DOHH2 (cell line): ENCODE results near the gene TCHHL1.
A peak's percentile ranks its signal among the peaks of the same experiment; 100 is the strongest.

Experiments used
- H3F3A ChIP-seq: fragments of 200-600 bp; sonication (generic), shearing (Covaris generic); 2 replicates; pipeline ENCODE4 v1.6.0; 2016; ENCODE audit warnings: antibody characterized with exemption, mild to moderate bottlenecking; ENCODE audit not compliant: control insufficient read depth, insufficient read depth
- H3K27ac ChIP-seq: fragments of 200-600 bp; sonication (generic); 2 replicates; pipeline ENCODE4 v1.5.1; 2014; ENCODE audit warnings: low read depth, mild to moderate bottlenecking, low read length, moderate library complexity
- H3K27me3 ChIP-seq: fragments of 200-600 bp; sonication (generic); 2 replicates; pipeline ENCODE4 v1.6.1; 2014; ENCODE audit warnings: mild to moderate bottlenecking, low read length, mixed read lengths; ENCODE audit not compliant: control insufficient read depth
- H3K36me3 ChIP-seq: fragments of 200-600 bp; sonication (generic); 2 replicates; pipeline ENCODE4 v1.6.1; 2014; ENCODE audit warnings: mild to moderate bottlenecking, low read length, moderate library complexity, mixed read lengths; ENCODE audit not compliant: control insufficient read depth
- H3K4me1 ChIP-seq: fragments of 200-600 bp; sonication (generic); 2 replicates; pipeline ENCODE4 v1.6.1; 2014; ENCODE audit warnings: mild to moderate bottlenecking, low read length, mixed read lengths; ENCODE audit not compliant: control insufficient read depth
- H3K4me2 ChIP-seq: fragments of 200-600 bp; sonication (generic); 2 replicates; pipeline ENCODE4 v1.6.0; 2014; ENCODE audit warnings: mild to moderate bottlenecking, low read length, moderate library complexity
- H3K4me3 ChIP-seq: fragments of 200-600 bp; sonication (generic); 2 replicates; pipeline ENCODE4 v1.5.1; 2014; ENCODE audit warnings: mild to moderate bottlenecking, low read length, mixed read lengths
- H3K79me2 ChIP-seq: fragments of 200-600 bp; sonication (generic); 2 replicates; pipeline ENCODE4 v1.6.1; 2014; ENCODE audit warnings: mild to moderate bottlenecking, low read length, mixed read lengths; ENCODE audit not compliant: control insufficient read depth
- H3K9me2 ChIP-seq: fragments of 200-600 bp; sonication (generic); replicated peaks from 2 replicates; pipeline ENCODE4 v1.6.1; 2014; ENCODE audit warnings: mild to moderate bottlenecking, low read length, mixed read lengths; ENCODE audit not compliant: control insufficient read depth
- H3K9me3 ChIP-seq: fragments of 200-600 bp; sonication (generic); 2 replicates; pipeline ENCODE4 v1.6.1; 2014; ENCODE audit warnings: antibody characterized with exemption, low read length, mixed read lengths; ENCODE audit not compliant: control insufficient read depth, insufficient read depth
- H4K20me1 ChIP-seq: fragments of 200-600 bp; sonication (generic); 2 replicates; pipeline ENCODE4 v1.6.0; 2014; ENCODE audit warnings: low read depth, mild to moderate bottlenecking, antibody characterized with exemption, low read length, moderate library complexity; ENCODE audit not compliant: control insufficient read depth, insufficient read depth
- EZH2phosphoT487 ChIP-seq: fragments of 200-600 bp; sonication (generic); IDR thresholded peaks from 2 replicates; pipeline ENCODE4 v1.6.1; 2017; ENCODE audit warnings: borderline replicate concordance, mild to moderate bottlenecking, antibody characterized with exemption, low read length, moderate library complexity, mixed read lengths
- TF ChIP-seq, protein P1 (sequence below): fragments of 200-600 bp; sonication (generic); IDR thresholded peaks from one replicate; pipeline ENCODE4 v1.5.1; 2014; ENCODE audit warnings: antibody characterized with exemption, mild to moderate bottlenecking, low read depth, low read length; ENCODE audit not compliant: poor library complexity, severe bottlenecking

Gene TCHHL1

DNA sequence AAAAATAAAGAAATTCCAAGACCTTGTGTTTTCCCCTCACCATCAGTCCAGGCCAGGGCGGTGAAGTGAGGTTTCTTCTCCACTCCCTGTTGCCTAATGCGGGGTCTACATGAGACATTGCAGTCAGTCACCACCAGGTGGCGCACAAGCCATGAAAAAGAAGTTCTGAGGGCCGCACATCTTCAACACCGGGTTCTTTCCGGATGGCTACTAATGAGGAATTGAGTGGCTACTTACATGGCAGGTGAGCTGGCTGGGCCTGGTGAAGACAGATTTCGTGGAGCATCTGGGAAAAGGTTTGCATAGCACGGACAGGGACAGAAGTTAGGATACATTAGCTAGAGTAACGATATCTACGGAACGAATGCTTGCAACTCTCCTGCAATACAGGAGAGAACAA is 36.3 kb downstream of the TCHHL1 start:
- Histone ChIP-seq H3K9me3 (no peaks in the 10 kb centered on the region), H3K36me3 (no peaks in the 10 kb centered on the region), H3K27ac (no peak overlapping the region), H3K4me1 (peaks cover 11% of the 10 kb centered on the region), H3K27me3 (peaks cover 28% of the 10 kb centered on the region), H3K4me3 (no peak overlapping the region), H4K20me1 (no peaks in the 10 kb centered on the region), H3K9me2 (no peaks in the 10 kb centered on the region), H3K79me2 (no peaks in the 10 kb centered on the region; the same call in 1 of the 2 replicates), H3F3A (peaks cover 6% of the 10 kb centered on the region), H3K4me2 (no peak overlapping the region)
- TF ChIP-seq, protein P1, sequence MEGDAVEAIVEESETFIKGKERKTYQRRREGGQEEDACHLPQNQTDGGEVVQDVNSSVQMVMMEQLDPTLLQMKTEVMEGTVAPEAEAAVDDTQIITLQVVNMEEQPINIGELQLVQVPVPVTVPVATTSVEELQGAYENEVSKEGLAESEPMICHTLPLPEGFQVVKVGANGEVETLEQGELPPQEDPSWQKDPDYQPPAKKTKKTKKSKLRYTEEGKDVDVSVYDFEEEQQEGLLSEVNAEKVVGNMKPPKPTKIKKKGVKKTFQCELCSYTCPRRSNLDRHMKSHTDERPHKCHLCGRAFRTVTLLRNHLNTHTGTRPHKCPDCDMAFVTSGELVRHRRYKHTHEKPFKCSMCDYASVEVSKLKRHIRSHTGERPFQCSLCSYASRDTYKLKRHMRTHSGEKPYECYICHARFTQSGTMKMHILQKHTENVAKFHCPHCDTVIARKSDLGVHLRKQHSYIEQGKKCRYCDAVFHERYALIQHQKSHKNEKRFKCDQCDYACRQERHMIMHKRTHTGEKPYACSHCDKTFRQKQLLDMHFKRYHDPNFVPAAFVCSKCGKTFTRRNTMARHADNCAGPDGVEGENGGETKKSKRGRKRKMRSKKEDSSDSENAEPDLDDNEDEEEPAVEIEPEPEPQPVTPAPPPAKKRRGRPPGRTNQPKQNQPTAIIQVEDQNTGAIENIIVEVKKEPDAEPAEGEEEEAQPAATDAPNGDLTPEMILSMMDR: peak; percentile 93
- TF ChIP-seq EZH2phosphoT487: no peak

DNA sequence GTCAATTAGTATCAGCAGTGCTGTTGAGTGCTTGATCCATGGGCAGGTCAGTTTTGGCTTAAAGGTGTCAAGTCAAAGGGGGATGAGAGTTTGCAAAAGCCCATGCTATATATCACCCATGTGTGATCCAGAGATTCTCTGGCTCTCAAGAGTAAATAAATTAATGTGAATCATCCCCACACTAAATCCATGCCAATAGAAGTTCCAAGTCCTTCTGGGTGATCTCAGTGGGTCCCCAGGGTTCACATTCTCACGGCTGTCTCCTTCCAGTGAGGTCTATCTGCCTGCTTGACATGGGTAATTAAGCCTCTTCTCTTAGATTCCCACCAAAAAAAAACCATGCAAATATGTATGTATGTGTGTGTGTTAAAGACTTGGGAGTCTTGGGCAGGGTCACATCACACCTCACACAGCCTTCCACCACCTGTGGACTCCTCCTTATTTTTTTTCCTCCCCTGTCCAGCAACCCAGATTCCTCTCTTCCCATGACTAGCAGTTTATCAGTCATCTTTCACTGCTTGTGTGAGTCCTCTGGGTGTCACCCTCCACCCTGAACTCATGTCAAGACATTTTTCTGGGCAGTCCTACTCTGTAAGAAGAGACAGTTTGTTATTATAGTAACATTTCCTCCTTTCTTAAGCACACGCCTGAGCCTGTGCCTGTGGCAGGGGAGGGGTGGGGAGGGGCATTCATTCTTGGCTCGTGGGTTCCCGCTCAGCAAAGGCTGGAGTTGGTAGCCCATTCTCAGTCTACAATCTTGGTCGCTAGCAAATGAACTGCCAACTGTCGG is 37.8 kb downstream of the TCHHL1 start:
- H3K4me1 ChIP-seq: peaks cover 17% of the 10 kb centered on the region
- no peaks in the 10 kb centered on the region for H3K9me2 ChIP-seq
- H3K9me3 ChIP-seq: no peaks in the 10 kb centered on the region
- H3K36me3 ChIP-seq: no peaks in the 10 kb centered on the region
- H3K79me2 ChIP-seq: no peaks in the 10 kb centered on the region; the same call in 1 of the 2 replicates
- peaks cover 20% of the 10 kb centered on the region for H3K27me3 ChIP-seq
- H3F3A ChIP-seq: peaks cover 6% of the 10 kb centered on the region
- no peaks in the 10 kb centered on the region for H4K20me1 ChIP-seq
- no peak overlapping the region for H3K4me3 ChIP-seq
- H3K4me2 ChIP-seq: no peak overlapping the region
- TF ChIP-seq, protein P1: no peak
- no peak for TF ChIP-seq EZH2phosphoT487
- H3K27ac ChIP-seq: no peak overlapping the region

DNA sequence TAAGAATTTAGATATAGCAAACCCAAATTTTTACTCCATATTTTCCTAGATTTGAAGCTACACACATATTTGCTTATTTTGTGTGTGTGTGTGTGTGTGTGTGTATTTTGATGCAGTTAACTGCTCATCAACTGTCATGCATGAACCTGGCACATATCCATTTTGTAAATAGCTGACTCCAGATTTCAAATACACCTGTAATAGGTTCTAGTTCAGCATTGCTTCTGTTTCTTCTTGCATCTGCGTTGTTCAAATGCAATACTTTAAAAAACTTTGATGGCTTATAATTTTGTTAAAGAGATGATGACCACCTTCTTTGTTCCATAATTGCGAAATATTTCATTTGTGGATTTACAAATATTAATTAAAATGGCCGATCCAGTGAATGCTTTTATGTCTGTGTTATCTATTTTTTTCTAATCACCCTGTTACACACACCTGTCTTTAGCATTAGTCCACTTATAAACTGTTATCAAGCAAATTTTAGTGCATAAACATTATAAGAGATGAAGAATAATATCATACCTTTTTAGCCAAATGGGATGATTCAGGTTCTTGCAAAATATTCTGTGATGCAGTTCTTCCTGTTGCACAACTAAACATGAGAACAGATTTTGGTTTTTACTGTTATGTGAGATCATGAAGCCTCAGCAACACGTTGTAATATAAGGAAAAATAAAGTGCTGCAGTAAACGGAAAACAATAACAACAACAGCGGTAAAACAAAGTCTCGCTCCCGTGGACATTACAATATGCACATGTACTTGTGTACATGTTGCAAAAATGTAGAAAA is 39.4 kb downstream of the TCHHL1 start:
- no peak overlapping the region for H3K4me3 ChIP-seq
- no peak overlapping the region for H3K27ac ChIP-seq
- H3K9me3 ChIP-seq: no peaks in the 10 kb centered on the region
- H3K79me2 ChIP-seq: no peaks in the 10 kb centered on the region; the same call in 1 of the 2 replicates
- peaks cover 18% of the 10 kb centered on the region for H3K27me3 ChIP-seq
- no peak overlapping the region for H3K4me2 ChIP-seq
- no peak for TF ChIP-seq EZH2phosphoT487
- TF ChIP-seq, protein P1: no peak
- H3K4me1 ChIP-seq: peaks cover 21% of the 10 kb centered on the region
- H3F3A ChIP-seq: peaks cover 6% of the 10 kb centered on the region
- H4K20me1 ChIP-seq: no peaks in the 10 kb centered on the region
- no peaks in the 10 kb centered on the region for H3K9me2 ChIP-seq
- no peaks in the 10 kb centered on the region for H3K36me3 ChIP-seq
